ENCODE data around the gene BLVRB. TPM values are rescaled to one million over a fixed set of nuclear protein-coding genes. Genes with fewer than 3 reads are reported as not detected.

The BLVRB gene
- total and polyA plus RNA-seq, 10 of the 15 experiments (the other 5 are each of a cell fraction or from before 2014, with no cell fraction given) = 6.3 to 53.3 (median 27.8) TPM

DNA sequence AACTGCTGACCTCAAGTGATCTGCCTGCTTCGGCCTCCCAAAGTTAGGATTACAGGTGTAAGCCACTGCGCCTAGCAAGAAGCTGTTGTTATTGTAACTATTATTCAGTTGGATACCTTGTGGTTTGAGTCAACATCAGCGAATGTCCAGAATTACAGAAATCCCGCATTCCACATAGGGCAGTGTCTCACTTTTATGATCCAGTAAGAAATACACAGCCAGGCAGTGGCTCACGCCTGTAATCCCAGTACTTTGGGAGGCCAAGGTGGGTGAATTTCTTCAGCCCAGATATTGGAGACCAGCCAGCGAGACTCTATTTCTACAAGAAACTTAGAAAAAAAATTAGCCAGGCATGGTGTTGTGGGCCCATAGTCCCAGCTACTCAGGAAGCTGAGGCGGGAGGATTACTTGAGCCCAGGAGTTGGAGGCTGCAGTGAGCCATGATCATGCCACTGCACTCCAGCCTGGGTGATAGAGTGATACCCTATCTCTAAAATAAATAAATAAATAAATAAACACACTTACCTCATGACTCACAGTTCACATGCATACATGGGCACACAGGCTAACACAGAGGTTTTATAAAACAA is 45.1 kb upstream of the BLVRB start:
- ChIA-PET POLR2A (no interaction called here), RAD21 (ENCODE audit: unreplicated experiment) (no interaction called here), CTCF (no interaction called here), SMC1A (ENCODE audit: uncharacterized antibody, unreplicated experiment) (no interaction called here)
- no peak overlapping the region for H3K27ac ChIP-seq (ENCODE audit: control insufficient read depth, insufficient read depth)
- BruUV-seq (replicated peaks) = no TSS peak
- H3K27me3 ChIP-seq (replicated peaks in 1 of 2; ENCODE audit: control insufficient read depth in 2 of 2, insufficient read depth in 2 of 2, low read length in 1 of 2) = peaks cover 5 to 7% of the 10 kb centered on the region in 2 experiments; a peak in 3 of 4 replicates
- H3K9me3 ChIP-seq (replicated peaks; ENCODE audit: control insufficient read depth, insufficient read depth, low read length) = no peaks in the 10 kb centered on the region
- in situ Hi-C loops (cut with MboI) = no loop called here
- H3K4me2 ChIP-seq (ENCODE audit: control insufficient read depth, insufficient read depth) = no peak overlapping the region
- TF ChIP-seq, protein P1, sequence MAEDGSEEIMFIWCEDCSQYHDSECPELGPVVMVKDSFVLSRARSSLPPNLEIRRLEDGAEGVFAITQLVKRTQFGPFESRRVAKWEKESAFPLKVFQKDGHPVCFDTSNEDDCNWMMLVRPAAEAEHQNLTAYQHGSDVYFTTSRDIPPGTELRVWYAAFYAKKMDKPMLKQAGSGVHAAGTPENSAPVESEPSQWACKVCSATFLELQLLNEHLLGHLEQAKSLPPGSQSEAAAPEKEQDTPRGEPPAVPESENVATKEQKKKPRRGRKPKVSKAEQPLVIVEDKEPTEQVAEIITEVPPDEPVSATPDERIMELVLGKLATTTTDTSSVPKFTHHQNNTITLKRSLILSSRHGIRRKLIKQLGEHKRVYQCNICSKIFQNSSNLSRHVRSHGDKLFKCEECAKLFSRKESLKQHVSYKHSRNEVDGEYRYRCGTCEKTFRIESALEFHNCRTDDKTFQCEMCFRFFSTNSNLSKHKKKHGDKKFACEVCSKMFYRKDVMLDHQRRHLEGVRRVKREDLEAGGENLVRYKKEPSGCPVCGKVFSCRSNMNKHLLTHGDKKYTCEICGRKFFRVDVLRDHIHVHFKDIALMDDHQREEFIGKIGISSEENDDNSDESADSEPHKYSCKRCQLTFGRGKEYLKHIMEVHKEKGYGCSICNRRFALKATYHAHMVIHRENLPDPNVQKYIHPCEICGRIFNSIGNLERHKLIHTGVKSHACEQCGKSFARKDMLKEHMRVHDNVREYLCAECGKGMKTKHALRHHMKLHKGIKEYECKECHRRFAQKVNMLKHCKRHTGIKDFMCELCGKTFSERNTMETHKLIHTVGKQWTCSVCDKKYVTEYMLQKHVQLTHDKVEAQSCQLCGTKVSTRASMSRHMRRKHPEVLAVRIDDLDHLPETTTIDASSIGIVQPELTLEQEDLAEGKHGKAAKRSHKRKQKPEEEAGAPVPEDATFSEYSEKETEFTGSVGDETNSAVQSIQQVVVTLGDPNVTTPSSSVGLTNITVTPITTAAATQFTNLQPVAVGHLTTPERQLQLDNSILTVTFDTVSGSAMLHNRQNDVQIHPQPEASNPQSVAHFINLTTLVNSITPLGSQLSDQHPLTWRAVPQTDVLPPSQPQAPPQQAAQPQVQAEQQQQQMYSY (CRISPR knock-in tag; IDR thresholded peaks at IDR 0.05) = no peak
- TF ChIP-seq DPF2 (IDR thresholded peaks at IDR 0.05) = no peak
- TF ChIP-seq LARP7 (IDR thresholded peaks at IDR 0.05) = no peak
- no peak for TF ChIP-seq SIN3A (IDR thresholded peaks at IDR 0.05; ENCODE audit: low read depth, low read length)
- no peak overlapping the region for H2AFZ ChIP-seq (ENCODE audit: control insufficient read depth, low read depth, low read length)
- no peak overlapping the region for H3K9ac ChIP-seq (ENCODE audit: control insufficient read depth, insufficient read depth, low read length)
- 55% methylated on average over 7 of the region's 7 CpGs for WGBS (ENCODE audit: insufficient coverage, insufficient replicate concordance, low lambda C conversion rate, missing lambda C conversion rate)
- intact Hi-C loops (cut with micrococcal nuclease; ENCODE audit: unreplicated experiment) = no loop called here
- DNase-seq (ENCODE audit: low read depth, low spot score) = no peak
- no peaks in the 10 kb centered on the region for H3K79me2 ChIP-seq (ENCODE audit: control insufficient read depth, insufficient read depth, low read length)
- H3K4me1 ChIP-seq (ENCODE audit: control insufficient read depth, insufficient read depth, low read length) = no peaks in the 10 kb centered on the region
- no peaks in the 10 kb centered on the region for H4K20me1 ChIP-seq (ENCODE audit: control insufficient read depth, insufficient read depth)
- no peak overlapping the region for H3K4me3 ChIP-seq
- H3K36me3 ChIP-seq (ENCODE audit: control insufficient read depth in 2 of 2, insufficient read depth in 2 of 2, low read length in 1 of 2) = no peaks in the 10 kb centered on the region
- no peak for FAIRE-seq
- no peak for ATAC-seq

Data from GM12878 (cell line).